ENCODE measurements around the gene DDX10.

GRCh38 chr11:108788565-108789199 lies 123.8 kb downstream of the DDX10 start:
- peak in 2 of 3 experiments; percentile 18 to 24 for TF ChIP-seq CTCF (IDR thresholded peaks at IDR 0.05)
- no peak for TF ChIP-seq POLR2A (IDR thresholded peaks at IDR 0.05; ENCODE audit: low read depth)
